OCI-LY7 (cell line): Measurements from ENCODE around the gene ZNF670. TPM values are rescaled to one million over a fixed set of nuclear protein-coding genes. Genes with fewer than 3 reads are reported as not detected.

Experiments used
- BruUV-seq: library from RNA; stranded (reverse); fragments of 400-500 nt; replicated peaks from 2 replicates; lab custom pipeline; 2021; lab: Mats Ljungman, UMichigan
- CTCF ChIA-PET: fragments of 300-600 bp; sonication (Branson Sonifier 250); formaldehyde crosslinking; loops from one replicate; lab custom pipeline; 2022; ENCODE audit warnings: antibody characterized with exemption; ENCODE audit not compliant: unreplicated experiment; lab: Charles Lee
- POLR2A ChIA-PET: fragments of 300-600 bp; sonication (Branson Sonifier 250); formaldehyde crosslinking; loops from one replicate; lab custom pipeline; 2022; ENCODE audit warnings: antibody characterized with exemption; lab: Charles Lee
- DNase-seq: peaks from one replicate; pipeline ENCODE4 v3.0.0-alpha.2; 2015; ENCODE audit warnings: low spot score
- H2AFZ ChIP-seq: fragments of 200-600 bp; sonication (generic), shearing (Covaris generic); 2 replicates; pipeline ENCODE4 v1.6.1; 2014; ENCODE audit warnings: mild to moderate bottlenecking, antibody characterized with exemption, low read length, moderate library complexity
- H3K27ac ChIP-seq: fragments of 200-600 bp; sonication (generic); 2 replicates; pipeline ENCODE4 v1.5.1; 2014; ENCODE audit warnings: mixed run types, low read depth, mild to moderate bottlenecking, moderate library complexity, low read length, inconsistent platforms; ENCODE audit not compliant: poor library complexity, severe bottlenecking
- H3K36me3 ChIP-seq: fragments of 200-600 bp; sonication (generic); 2 replicates; pipeline ENCODE4 v1.6.1; 2014; ENCODE audit warnings: mild to moderate bottlenecking, antibody characterized with exemption, low read length, moderate library complexity, mixed read lengths; ENCODE audit not compliant: insufficient read depth
- H3K4me1 ChIP-seq: fragments of 200-600 bp; sonication (generic); 2 replicates; pipeline ENCODE4 v1.5.1; 2014; ENCODE audit warnings: mild to moderate bottlenecking, low read length; ENCODE audit not compliant: insufficient read depth, poor library complexity, severe bottlenecking
- H3K4me2 ChIP-seq: fragments of 200-600 bp; sonication (generic); 2 replicates; pipeline ENCODE4 v1.6.1; 2014; ENCODE audit warnings: mild to moderate bottlenecking, low read length
- H3K4me3 ChIP-seq: fragments of 200-600 bp; sonication (generic); 2 replicates; pipeline ENCODE4 v1.5.1; 2014; ENCODE audit warnings: mild to moderate bottlenecking, low read depth, low read length; ENCODE audit not compliant: poor library complexity, severe bottlenecking
- H3K79me2 ChIP-seq: fragments of 200-600 bp; sonication (generic); 2 replicates; pipeline ENCODE4 v1.6.1; 2016; ENCODE audit warnings: low read depth, mild to moderate bottlenecking, low read length, moderate library complexity, mixed read lengths; ENCODE audit not compliant: insufficient read depth
- H3K9me2 ChIP-seq: fragments of 200-600 bp; sonication (generic); 2 replicates; pipeline ENCODE4 v1.6.1; 2016; ENCODE audit warnings: mild to moderate bottlenecking, low read length, mixed read lengths; ENCODE audit not compliant: insufficient read depth
- H3K9me3 ChIP-seq: fragments of 200-600 bp; sonication (generic); 2 replicates; pipeline ENCODE4 v1.6.1; 2014; ENCODE audit warnings: mild to moderate bottlenecking, mixed run types, low read length, mixed read lengths
- H4K20me1 ChIP-seq: fragments of 200-600 bp; sonication (generic); 2 replicates; pipeline ENCODE4 v1.6.1; 2014; ENCODE audit warnings: mild to moderate bottlenecking, antibody characterized with exemption, low read length, moderate library complexity, mixed read lengths; ENCODE audit not compliant: insufficient read depth
- CTCF ChIP-seq: fragments of 200-600 bp; sonication (generic); conservative IDR thresholded peaks from 2 replicates; pipeline ENCODE4 v1.5.1; 2014; ENCODE audit warnings: mild to moderate bottlenecking, antibody characterized with exemption, low read length, moderate library complexity, mixed read lengths
- EZH2phosphoT487 ChIP-seq: fragments of 200-600 bp; sonication (generic); IDR thresholded peaks from 2 replicates; pipeline ENCODE4 v1.6.1; 2018; ENCODE audit warnings: low read depth, borderline replicate concordance, mild to moderate bottlenecking, mixed run types, antibody characterized with exemption, low read length, moderate library complexity, mixed read lengths
- intact Hi-C: fragments of 100-400 bp; cut with micrococcal nuclease; formaldehyde crosslinking; loops from one replicate; pipeline ENCODE4 v1.10.0; 2022; ENCODE audit not compliant: unreplicated experiment
- total RNA-seq, 2 experiments: library from RNA; depleted of rRNA in 1 of 2; stranded (reverse); fragments of >200 nt in 1 of 2; shearing (Covaris generic) in 1 of 2; gene quantifications; 2 replicates each; pipeline ENCODE4 v1.2.3, GENCODE V29; 2014 to 2022

The ZNF670 gene
- total RNA-seq, 2 experiments from 2014 or later = 5.5 to 8.6 TPM

GRCh38 chr1:247060771-247061170 is 17.8 kb downstream of the ZNF670 start:
- intact Hi-C loops = no loop called here
- H3K9me2 ChIP-seq = no peaks in the 10 kb centered on the region
- CTCF ChIA-PET = interaction anchor here (0.5 kb wide), 1 partner anchor 28 kb away, joined by 8 read pairs; no protein-coding TSS in a partner anchor
- peaks cover 50% of the 10 kb centered on the region; the same call in 1 of the 2 replicates for H3K79me2 ChIP-seq
- BruUV-seq = no TSS peak
- H3K9me3 ChIP-seq = peaks cover 60% of the 10 kb centered on the region
- H3K27ac ChIP-seq = no peak overlapping the region
- H3K4me1 ChIP-seq = no peaks in the 10 kb centered on the region
- no peaks in the 10 kb centered on the region for H4K20me1 ChIP-seq
- no peak overlapping the region for H2AFZ ChIP-seq
- no peak for TF ChIP-seq EZH2phosphoT487
- TF ChIP-seq CTCF = no peak
- no peak overlapping the region for H3K4me2 ChIP-seq
- no peak for DNase-seq
- POLR2A ChIA-PET = no interaction called here
- H3K4me3 ChIP-seq = no peak overlapping the region
- H3K36me3 ChIP-seq = peaks cover 13% of the 10 kb centered on the region

GRCh38 chr1:247056071-247056470 is 22.5 kb downstream of the ZNF670 start:
- no peak overlapping the region for H3K4me3 ChIP-seq
- H3K27ac ChIP-seq = no peak overlapping the region
- no peak overlapping the region for H2AFZ ChIP-seq
- CTCF ChIA-PET = no interaction called here
- no TSS peak for BruUV-seq
- H3K9me3 ChIP-seq = peaks cover 77% of the 10 kb centered on the region
- H4K20me1 ChIP-seq = no peaks in the 10 kb centered on the region
- POLR2A ChIA-PET = interaction anchor here (0.6 to 0.7 kb wide), 2 partner anchors 24 to 787 kb away, joined by 3 to 4 read pairs; no protein-coding TSS in a partner anchor
- peaks cover 47% of the 10 kb centered on the region for H3K79me2 ChIP-seq
- no peak for DNase-seq
- intact Hi-C loops = no loop called here
- H3K4me1 ChIP-seq = no peaks in the 10 kb centered on the region
- 0 out of 2 replicates have a peak, but pooled peaks cover 3% of the 10 kb centered on the region for H3K36me3 ChIP-seq
- no peak overlapping the region for H3K4me2 ChIP-seq
- TF ChIP-seq CTCF (no peak), EZH2phosphoT487 (no peak)
- H3K9me2 ChIP-seq = no peaks in the 10 kb centered on the region

GRCh38 chr1:247054992-247055415 is 23.6 kb downstream of the ZNF670 start:
- DNase-seq = no peak
- no peak overlapping the region for H3K4me2 ChIP-seq
- H3K4me3 ChIP-seq = no peak overlapping the region
- peaks cover 44% of the 10 kb centered on the region for H3K79me2 ChIP-seq
- no peak overlapping the region for H3K27ac ChIP-seq
- peaks cover 70% of the 10 kb centered on the region for H3K9me3 ChIP-seq
- H3K4me1 ChIP-seq = no peaks in the 10 kb centered on the region
- H2AFZ ChIP-seq = no peak overlapping the region
- 0 out of 2 replicates have a peak, but pooled peaks cover 3% of the 10 kb centered on the region for H3K36me3 ChIP-seq
- intact Hi-C loops = no loop called here
- H4K20me1 ChIP-seq = no peaks in the 10 kb centered on the region
- CTCF ChIA-PET = no interaction called here
- no peak for TF ChIP-seq EZH2phosphoT487
- no peak for TF ChIP-seq CTCF
- POLR2A ChIA-PET = no interaction called here
- no TSS peak for BruUV-seq
- no peaks in the 10 kb centered on the region for H3K9me2 ChIP-seq
